Erythroblast (primary cell): ENCODE data around the gene CTAGE6.
"Not testable (repeated sequence)": the region's sequence is repeated elsewhere in the genome, so short reads cannot be mapped to it uniquely, and the experiment has no call there.

ENCODE experiments used
- GATA1 ChIP-seq: IDR thresholded peaks from 2 replicates; pipeline ENCODE4 v1.6.1; 2011; ENCODE audit warnings: low read depth, mild to moderate bottlenecking, control low read depth, low read length, moderate library complexity
- POLR2A ChIP-seq: IDR thresholded peaks from 2 replicates; pipeline ENCODE4 v1.6.1; 2011; ENCODE audit warnings: mild to moderate bottlenecking, low read length

DNA sequence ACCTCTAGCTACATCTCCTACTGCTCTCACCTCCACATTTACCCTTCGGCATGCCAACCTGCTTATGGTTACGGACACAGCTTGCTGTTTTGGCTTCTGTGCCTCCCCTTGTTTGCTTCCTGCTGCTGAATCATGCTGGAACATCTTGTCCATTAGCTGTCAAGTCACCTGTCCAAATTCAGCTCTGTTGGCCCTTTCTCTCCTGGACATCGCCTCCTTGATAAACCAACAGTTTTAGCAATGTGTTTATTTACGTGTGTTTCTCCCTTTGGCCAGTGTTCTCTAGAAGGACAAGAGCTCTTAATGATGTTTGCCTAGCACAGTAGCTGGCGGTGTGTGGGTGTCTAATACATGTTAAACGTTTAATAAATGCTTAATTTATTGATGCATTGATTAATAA is 31.4 kb downstream of the CTAGE6 start:
- not testable (repeated sequence) for TF ChIP-seq POLR2A, GATA1
